Stomach (tissue), 4 donors: ENCODE results near the gene IQCH.

Source experiments
- EP300 ChIP-seq: sonication (generic); formaldehyde crosslinking; IDR thresholded peaks from one replicate; pipeline ENCODE4 v1.6.1; 2017; ENCODE audit warnings: antibody characterized with exemption
- POLR2A ChIP-seq, 4 donors: fragments of 450-650 bp; IDR thresholded peaks; one replicate each; pipeline ENCODE4 v1.6.1; 2016; ENCODE audit warnings: antibody characterized with exemption in 4 of 4, control low read depth in 2 of 4, mild to moderate bottlenecking in 1 of 4, moderate library complexity in 1 of 4
- POLR2AphosphoS5 ChIP-seq, 3 donors: sonication (generic); formaldehyde crosslinking; IDR thresholded peaks; one replicate each; pipeline ENCODE4 v1.6.1; 2016; ENCODE audit warnings: antibody characterized with exemption in 3 of 3
- TF ChIP-seq, protein P1 (sequence below), 7 experiments: fragments of 450-650 bp in 4 of 7; fragments of 200-600 bp in 3 of 7; sonication (generic) in 3 of 7; IDR thresholded peaks; one replicate each; pipeline ENCODE4 v1.5.1; 2016 to 2019; ENCODE audit warnings: antibody characterized with exemption in 7 of 7, control low read depth in 2 of 7, mild to moderate bottlenecking in 1 of 7

- TF ChIP-seq, protein P1, sequence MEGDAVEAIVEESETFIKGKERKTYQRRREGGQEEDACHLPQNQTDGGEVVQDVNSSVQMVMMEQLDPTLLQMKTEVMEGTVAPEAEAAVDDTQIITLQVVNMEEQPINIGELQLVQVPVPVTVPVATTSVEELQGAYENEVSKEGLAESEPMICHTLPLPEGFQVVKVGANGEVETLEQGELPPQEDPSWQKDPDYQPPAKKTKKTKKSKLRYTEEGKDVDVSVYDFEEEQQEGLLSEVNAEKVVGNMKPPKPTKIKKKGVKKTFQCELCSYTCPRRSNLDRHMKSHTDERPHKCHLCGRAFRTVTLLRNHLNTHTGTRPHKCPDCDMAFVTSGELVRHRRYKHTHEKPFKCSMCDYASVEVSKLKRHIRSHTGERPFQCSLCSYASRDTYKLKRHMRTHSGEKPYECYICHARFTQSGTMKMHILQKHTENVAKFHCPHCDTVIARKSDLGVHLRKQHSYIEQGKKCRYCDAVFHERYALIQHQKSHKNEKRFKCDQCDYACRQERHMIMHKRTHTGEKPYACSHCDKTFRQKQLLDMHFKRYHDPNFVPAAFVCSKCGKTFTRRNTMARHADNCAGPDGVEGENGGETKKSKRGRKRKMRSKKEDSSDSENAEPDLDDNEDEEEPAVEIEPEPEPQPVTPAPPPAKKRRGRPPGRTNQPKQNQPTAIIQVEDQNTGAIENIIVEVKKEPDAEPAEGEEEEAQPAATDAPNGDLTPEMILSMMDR (IDR thresholded peaks at IDR 0.05), result no peak
- TF ChIP-seq EP300 (no peak), POLR2AphosphoS5 (IDR thresholded peaks at IDR 0.05) (no peak), POLR2A (IDR thresholded peaks at IDR 0.05) (no peak)
Measured at GRCh38 chr15:67321352-67321751, 66.8 kb downstream of the IQCH start.
